ENCODE results near the gene GCGR. TPM values are rescaled to one million over a fixed set of nuclear protein-coding genes. Genes with fewer than 3 reads are reported as not detected.
A peak's percentile ranks its signal among the peaks of the same experiment; 100 is the strongest.

The GCGR gene
- polyA plus RNA-seq, 3 donors = 0.12 to 1.4 TPM; not detected in 1

DNA sequence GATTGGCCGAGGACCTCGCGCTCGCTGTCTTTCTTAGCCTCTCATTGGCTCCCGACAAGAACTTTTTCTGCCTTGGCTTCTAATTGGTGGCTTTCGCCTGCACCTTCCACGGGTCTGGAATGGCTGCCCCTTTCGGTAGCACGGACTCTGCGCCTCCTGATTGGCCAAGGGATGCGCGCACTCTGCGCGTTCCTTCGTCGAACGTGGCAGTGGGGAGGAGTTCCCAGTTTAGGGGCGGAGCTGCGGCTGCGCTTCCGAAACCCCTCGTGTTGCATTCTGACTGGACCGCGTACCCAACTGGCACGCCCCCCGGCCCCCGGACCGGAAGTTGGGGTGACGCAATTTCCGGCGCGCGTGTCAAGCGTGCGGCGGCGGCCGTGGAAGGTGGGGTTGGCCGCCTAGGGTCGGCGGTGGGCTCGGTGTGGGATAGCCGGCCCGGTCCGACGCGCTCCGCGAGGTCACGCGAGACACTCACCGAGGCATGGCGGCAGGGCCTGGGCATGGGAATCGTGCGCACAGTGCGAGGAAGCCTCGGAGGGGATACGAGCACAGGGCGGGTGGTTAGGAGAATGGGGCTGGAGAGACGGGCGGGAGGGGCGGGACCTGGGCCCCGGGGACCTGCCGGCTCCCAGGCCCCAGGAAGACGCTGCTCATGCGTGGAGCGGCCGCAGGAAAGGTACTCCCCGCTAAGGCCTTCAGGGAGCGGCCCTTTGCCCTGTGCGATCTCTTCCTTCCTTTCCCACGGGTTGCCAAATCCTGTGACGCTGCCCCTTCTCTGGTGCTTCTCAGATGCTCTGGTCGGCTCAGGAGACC lies 57.0 kb downstream of the GCGR start:
- 0% methylated on average over 69 to 74 of the region's 74 CpGs for WGBS, 3 donors
- peak overlapping the region; percentile 4 for H3K27ac ChIP-seq (ENCODE audit: low read depth, low read length)

- 48 to 56% (median 50%) methylated on average over 6 of the region's 6 CpGs for WGBS, 3 donors
- H3K27ac ChIP-seq (ENCODE audit: low read depth, low read length) = no peak overlapping the region
Measured at GRCh38 chr17:81863123-81863675, 59.2 kb downstream of the GCGR start.

Other genes starting within 250 kb of the GCGR start
- gene NPLOC4, start 167.0 kb upstream of the GCGR start, polyA plus RNA-seq = 10 to 100 TPM; 21.9 to 53.4 (median 30.8) TPM
- gene TSPAN10, start 167.0 kb upstream of the GCGR start, polyA plus RNA-seq = 1 to 10 TPM in 1 of 3 donors, under 1 TPM in 2; 0.79 to 1.3 (median 0.86) TPM
- 1 to 10 TPM in 1 of 3 donors, under 1 TPM in 2; 0.20 to 1.0 (median 0.45) TPM for gene PDE6G, start 147.6 kb upstream of the GCGR start, polyA plus RNA-seq
- gene OXLD1, start 137.5 kb upstream of the GCGR start, polyA plus RNA-seq = 10 to 100 TPM; 33.5 to 51.2 (median 40.5) TPM
- 10 to 100 TPM in 2 of 3 donors, 1 to 10 TPM in 1; 8.9 to 18.6 (median 11.3) TPM for gene CCDC137, start 137.4 kb upstream of the GCGR start, polyA plus RNA-seq
- 10 to 100 TPM; 26.8 to 44.4 (median 41.1) TPM for gene ARL16, start 120.4 kb upstream of the GCGR start, polyA plus RNA-seq
- gene HGS, start 120.1 kb upstream of the GCGR start, polyA plus RNA-seq = 100 to 1,000 TPM in 1 of 3 donors, 10 to 100 TPM in 2; 57.6 to 118 (median 91.6) TPM
- gene MRPL12, start 100.8 kb upstream of the GCGR start, polyA plus RNA-seq = 100 to 1,000 TPM in 2 of 3 donors, 10 to 100 TPM in 1; 81.3 to 134 (median 118) TPM
- 10 to 100 TPM; 18.7 to 61.4 (median 43.2) TPM for gene SLC25A10, start 91.9 kb upstream of the GCGR start, polyA plus RNA-seq
- gene MCRIP1, start 29.1 kb downstream of the GCGR start, polyA plus RNA-seq = 100 to 1,000 TPM in 2 of 3 donors, 10 to 100 TPM in 1; 92.8 to 190 (median 116) TPM
- under 1 TPM in 2 of 3 donors, not detected in 1; 0.15 to 0.58 TPM for gene PPP1R27, start 30.9 kb downstream of the GCGR start, polyA plus RNA-seq
- 1,000 to 10,000 TPM in 1 of 3 donors, 100 to 1,000 TPM in 2; 377 to 2,064 (median 453) TPM for gene P4HB, start 56.4 kb downstream of the GCGR start, polyA plus RNA-seq
- 100 to 1,000 TPM; 133 to 351 (median 249) TPM for gene ARHGDIA, start 67.2 kb downstream of the GCGR start, polyA plus RNA-seq
- 10 to 100 TPM; 20.0 to 46.4 (median 37.9) TPM for gene ALYREF, start 87.4 kb downstream of the GCGR start, polyA plus RNA-seq
- 100 to 1,000 TPM; 160 to 319 (median 193) TPM for gene ANAPC11, start 87.6 kb downstream of the GCGR start, polyA plus RNA-seq
- under 1 TPM in 2 of 3 donors, not detected in 1; 0.23 to 0.77 TPM for gene NPB, start 98.1 kb downstream of the GCGR start, polyA plus RNA-seq
- 10 to 100 TPM; 30.4 to 76.4 (median 54.3) TPM for gene PCYT2, start 107.2 kb downstream of the GCGR start, polyA plus RNA-seq
- 10 to 100 TPM; 12.6 to 19.6 (median 19.0) TPM for gene SIRT7, start 114.0 kb downstream of the GCGR start, polyA plus RNA-seq
- gene MAFG, start 123.6 kb downstream of the GCGR start, polyA plus RNA-seq = 10 to 100 TPM in 2 of 3 donors, 1 to 10 TPM in 1; 5.2 to 13.9 (median 13.8) TPM
- gene PYCR1, start 133.2 kb downstream of the GCGR start, polyA plus RNA-seq = 10 to 100 TPM in 2 of 3 donors, 1 to 10 TPM in 1; 9.2 to 63.5 (median 34.9) TPM
- gene MYADML2, start 143.1 kb downstream of the GCGR start, polyA plus RNA-seq = not detected
- gene NOTUM, start 157.0 kb downstream of the GCGR start, polyA plus RNA-seq = under 1 TPM; 0.03 to 0.67 (median 0.31) TPM
- gene ASPSCR1, start 173.5 kb downstream of the GCGR start, polyA plus RNA-seq = 10 to 100 TPM; 17.7 to 35.4 (median 31.0) TPM
- 10 to 100 TPM; 60.7 to 80.9 (median 76.8) TPM for gene CENPX, start 218.7 kb downstream of the GCGR start, polyA plus RNA-seq
- gene LRRC45, start 219.2 kb downstream of the GCGR start, polyA plus RNA-seq = 10 to 100 TPM in 1 of 3 donors, 1 to 10 TPM in 2; 7.3 to 10.2 (median 8.1) TPM
- 10 to 100 TPM; 10.4 to 32.2 (median 17.0) TPM for gene RAC3, start 227.5 kb downstream of the GCGR start, polyA plus RNA-seq
- gene DCXR, start 233.5 kb downstream of the GCGR start, polyA plus RNA-seq = 100 to 1,000 TPM; 136 to 361 (median 220) TPM
- 10 to 100 TPM; 39.4 to 51.2 (median 41.1) TPM for gene RFNG, start 247.7 kb downstream of the GCGR start, polyA plus RNA-seq
- 10 to 100 TPM; 58.9 to 89.2 (median 77.5) TPM for gene GPS1, start 247.7 kb downstream of the GCGR start, polyA plus RNA-seq